Natural killer cell treated with Interleukin-12 subunit alpha and Interleukin-12 subunit beta and Interleukin-15 and Interleukin-18, amount 100 ng/mL, for 72 hours (primary cell): ENCODE measurements around the gene TOR4A. TPM values are rescaled to one million over a fixed set of nuclear protein-coding genes. Genes with fewer than 3 reads are reported as not detected.

Source experiments
- ATAC-seq, 2 donors: fragments of 150-1000 bp; cut with Tn5 transposase in 1 of 2; sonication (Bioruptor Pico), chemical (Tn5 transposase) in 1 of 2; 2 replicates each; pipeline ENCODE4 v1.10.0; 2021
- DNase-seq: peaks from one replicate; pipeline ENCODE4 v3.0.0; 2022; ENCODE audit warnings: low spot score
- H3K27ac Mint-ChIP-seq, 2 donors: 1 replicate in 1 of 2; 2 replicates in 1 of 2; pipeline ENCODE4 v1.8.0; 2022; ENCODE audit warnings: mixed read lengths in 2 of 2, mild to moderate bottlenecking in 1 of 2, moderate library complexity in 1 of 2
- H3K27me3 Mint-ChIP-seq, 2 donors: 1 replicate in 1 of 2; 2 replicates in 1 of 2; pipeline ENCODE4 v1.8.0; 2022; ENCODE audit warnings: mixed read lengths in 2 of 2
- H3K36me3 Mint-ChIP-seq: one replicate; pipeline ENCODE4 v1.8.0; 2022; ENCODE audit warnings: mixed read lengths
- H3K4me1 Mint-ChIP-seq, 2 donors: 1 replicate in 1 of 2; 2 replicates in 1 of 2; pipeline ENCODE4 v1.8.0; 2022; ENCODE audit warnings: low read depth in 2 of 2, mixed read lengths in 2 of 2, mild to moderate bottlenecking in 1 of 2
- H3K4me3 Mint-ChIP-seq: one replicate; pipeline ENCODE4 v1.8.0; 2022; ENCODE audit warnings: mixed read lengths
- H3K9me3 Mint-ChIP-seq: 2 replicates; pipeline ENCODE4 v1.8.0; 2022; ENCODE audit warnings: mixed read lengths
- total RNA-seq, 2 donors: library from RNA; stranded (reverse); gene quantifications; one replicate each; pipeline ENCODE4 v1.2.3, GENCODE V29; 2022

TOR4A gene
- total RNA-seq, 2 donors from 2014 or later, result 31.1 to 38.4 TPM

DNA sequence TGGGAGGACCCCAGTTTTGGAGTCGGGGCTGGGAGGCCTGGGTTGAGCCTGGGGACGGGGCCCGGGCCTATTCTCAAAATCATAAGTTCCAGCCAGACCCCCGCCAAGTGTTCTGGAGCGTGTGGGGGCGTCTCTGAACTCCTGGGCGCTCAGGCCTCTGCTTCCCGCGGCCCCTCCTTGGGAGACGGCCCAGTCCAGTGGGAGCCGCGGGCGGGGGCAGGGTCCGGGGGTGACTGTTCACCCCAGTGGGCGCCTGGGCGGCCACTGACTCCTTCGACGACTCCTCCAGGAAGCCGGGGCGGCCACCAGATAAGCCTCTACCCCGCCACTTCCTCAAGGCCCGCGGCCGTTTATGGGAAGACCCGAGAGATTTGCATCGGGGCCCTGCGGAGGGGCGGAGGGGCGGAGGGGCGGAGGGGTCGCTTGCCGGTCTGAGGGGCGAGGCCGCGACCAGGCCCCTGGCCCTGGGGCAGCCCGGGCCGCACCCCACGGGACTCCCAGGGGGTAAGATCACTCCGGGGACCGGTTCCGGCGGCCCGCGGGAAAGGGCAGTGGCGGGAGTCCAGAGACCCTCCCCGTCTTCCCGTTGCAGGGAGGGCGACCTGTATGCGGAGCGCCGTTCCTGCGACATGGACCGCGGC, 655 bp downstream of the TOR4A start:
- DNase-seq, result no peak
- peak overlapping the region; percentile 91 for H3K4me3 Mint-ChIP-seq
- H3K36me3 Mint-ChIP-seq, result peaks cover 5% of the 10 kb centered on the region
- H3K27ac Mint-ChIP-seq, result peak overlapping the region; percentile 84 to 92
- no peaks in the 10 kb centered on the region for H3K27me3 Mint-ChIP-seq
- H3K4me1 Mint-ChIP-seq, result peaks cover 17 to 19% of the 10 kb centered on the region in 2 donors
- ATAC-seq, result peak; percentile 49 to 61
- H3K9me3 Mint-ChIP-seq, result no peaks in the 10 kb centered on the region

DNA sequence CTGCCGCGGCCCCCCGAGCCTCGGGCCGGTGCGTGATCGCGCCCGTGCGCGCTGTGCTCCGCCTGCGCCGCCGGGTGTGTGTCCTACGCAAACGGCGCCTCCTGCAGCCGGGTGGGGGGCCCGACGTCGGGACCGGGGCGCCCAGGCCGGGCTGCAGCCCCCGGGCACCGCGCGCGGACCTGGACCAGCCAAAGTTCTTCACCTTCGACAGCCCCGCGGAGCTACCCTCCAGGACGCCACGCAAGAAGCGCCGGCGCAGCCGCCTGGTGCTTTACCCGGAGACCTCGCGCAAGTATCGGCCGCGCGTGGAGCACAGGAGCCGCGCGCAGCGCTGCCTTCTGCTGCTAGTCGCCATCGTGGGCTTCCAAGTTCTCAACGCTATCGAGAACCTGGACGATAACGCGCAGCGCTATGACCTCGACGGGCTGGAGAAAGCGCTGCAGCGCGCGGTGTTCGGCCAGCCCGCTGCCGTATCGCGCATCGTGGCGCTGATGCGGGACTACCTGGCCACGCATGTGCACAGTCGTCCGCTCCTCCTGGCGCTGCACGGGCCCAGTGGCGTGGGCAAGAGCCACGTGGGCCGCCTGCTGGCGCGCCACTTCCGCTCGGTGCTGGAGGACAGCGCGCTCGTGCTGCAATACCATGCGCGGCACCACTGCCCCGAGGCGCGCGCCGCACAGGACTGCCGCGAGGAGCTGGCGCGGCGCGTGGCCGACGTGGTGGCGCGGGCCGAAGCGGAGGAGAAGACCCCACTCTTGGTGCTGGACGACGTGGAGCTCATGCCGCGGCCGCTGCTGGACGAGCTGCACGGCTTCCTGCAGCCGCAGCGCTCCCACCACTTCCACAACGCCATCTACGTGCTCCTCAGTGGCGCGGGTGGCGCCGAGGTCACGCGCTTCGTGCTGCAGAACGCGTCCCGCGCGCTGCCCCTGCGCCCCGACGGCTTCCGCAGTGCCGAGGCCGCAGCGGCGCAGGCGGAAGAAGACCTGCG, 1.5 kb downstream of the TOR4A start:
- Mint-ChIP-seq H3K4me3 (no peak overlapping the region), H3K36me3 (peaks cover 5% of the 10 kb centered on the region), H3K27ac (no peak overlapping the region), H3K4me1 (peaks cover 17 to 19% of the 10 kb centered on the region in 2 donors), H3K27me3 (no peaks in the 10 kb centered on the region), H3K9me3 (no peaks in the 10 kb centered on the region)
- ATAC-seq (no peak), DNase-seq (no peak)

DNA sequence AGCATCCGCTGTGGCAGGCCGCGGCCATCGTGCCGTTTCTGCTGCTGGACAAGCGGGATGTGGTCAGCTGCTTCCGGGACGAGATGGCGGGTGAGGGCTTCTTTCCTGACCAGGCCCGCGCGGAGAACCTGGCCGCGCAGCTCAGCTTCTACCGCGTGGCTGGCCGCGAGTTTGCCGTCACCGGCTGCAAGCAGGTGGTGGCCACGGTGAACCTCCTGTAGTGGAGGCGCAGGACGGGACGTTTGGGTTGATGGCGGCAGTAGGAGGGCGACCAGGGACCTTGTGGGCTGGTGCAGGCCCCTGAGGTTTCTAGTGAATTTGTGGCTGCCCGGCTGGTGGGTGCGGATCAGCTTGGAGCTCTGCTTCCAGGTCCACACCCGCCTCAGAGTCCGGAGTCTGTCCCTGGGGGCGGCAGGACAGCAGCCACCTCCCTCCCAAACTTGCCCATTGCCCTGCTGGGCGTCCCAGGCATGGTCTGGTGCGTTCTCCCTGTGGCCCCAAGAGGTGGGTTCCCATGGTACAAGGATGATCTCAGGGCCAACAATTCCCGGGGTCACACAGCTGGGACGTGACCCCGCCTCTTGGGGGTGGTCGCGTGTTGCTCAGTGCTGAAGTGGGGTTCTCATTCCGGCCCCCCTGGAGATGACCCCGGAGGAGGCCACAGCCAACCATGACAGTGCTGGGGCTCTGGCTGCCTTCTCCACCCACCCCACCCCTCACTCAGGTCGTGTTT, 2.4 kb downstream of the TOR4A start:
- peaks cover 15 to 17% of the 10 kb centered on the region in 2 donors for H3K4me1 Mint-ChIP-seq
- ATAC-seq (no peak), DNase-seq (no peak)
- no peak overlapping the region for H3K27ac Mint-ChIP-seq
- peaks cover 5% of the 10 kb centered on the region for H3K36me3 Mint-ChIP-seq
- H3K4me3 Mint-ChIP-seq, result no peak overlapping the region
- no peaks in the 10 kb centered on the region for H3K9me3 Mint-ChIP-seq
- no peaks in the 10 kb centered on the region for H3K27me3 Mint-ChIP-seq

DNA sequence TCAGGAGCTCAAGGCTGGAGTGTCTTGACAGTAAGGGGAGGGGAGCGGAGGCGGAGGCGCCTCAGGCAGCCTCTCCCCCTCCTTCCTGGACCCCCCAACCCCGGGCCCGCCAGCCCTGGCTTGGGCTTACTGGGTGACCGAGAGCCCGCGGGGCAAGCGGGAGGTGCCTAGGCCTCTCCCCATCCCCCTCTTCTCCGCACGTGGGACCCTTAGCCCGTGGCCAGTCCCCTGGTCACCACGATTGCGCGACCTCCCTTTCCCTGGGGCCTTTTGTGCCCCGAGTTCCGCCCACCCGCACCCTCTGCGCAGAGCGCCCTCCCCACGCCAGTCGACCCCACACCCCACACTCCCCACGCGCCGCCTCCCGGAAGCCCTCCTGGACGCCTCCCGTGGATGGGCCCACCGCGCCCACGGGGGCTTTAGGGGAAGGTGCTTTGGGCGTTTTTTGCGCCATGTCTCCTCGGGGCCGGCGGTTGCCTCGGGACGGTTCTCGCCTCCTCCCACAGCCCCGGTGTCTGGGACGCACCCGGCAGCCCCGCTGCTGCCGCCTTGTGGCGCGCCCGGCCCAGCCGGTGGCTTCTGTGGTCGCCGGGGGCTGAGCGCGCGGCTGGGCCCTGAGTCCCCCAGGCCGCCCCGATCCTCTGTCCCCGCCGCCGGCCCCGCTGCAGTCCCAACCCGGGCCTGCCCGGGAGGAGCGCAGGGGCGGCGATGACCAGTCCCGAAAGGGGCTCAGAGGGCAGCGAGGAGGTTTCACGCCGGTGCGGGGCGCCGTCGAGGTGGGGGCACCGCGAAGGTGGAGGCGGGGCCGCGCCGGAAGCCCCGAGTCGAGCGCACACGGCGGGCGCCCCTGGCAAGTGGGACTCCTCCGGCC, 3.2 kb downstream of the TOR4A start:
- Mint-ChIP-seq H3K4me3 (no peak overlapping the region), H3K27ac (no peak overlapping the region), H3K36me3 (peaks cover 5% of the 10 kb centered on the region), H3K9me3 (no peaks in the 10 kb centered on the region), H3K4me1 (peaks cover 9 to 12% of the 10 kb centered on the region in 2 donors), H3K27me3 (no peaks in the 10 kb centered on the region)
- peak in 1 of 2 donors; percentile 37 for ATAC-seq
- DNase-seq, result no peak

DNA sequence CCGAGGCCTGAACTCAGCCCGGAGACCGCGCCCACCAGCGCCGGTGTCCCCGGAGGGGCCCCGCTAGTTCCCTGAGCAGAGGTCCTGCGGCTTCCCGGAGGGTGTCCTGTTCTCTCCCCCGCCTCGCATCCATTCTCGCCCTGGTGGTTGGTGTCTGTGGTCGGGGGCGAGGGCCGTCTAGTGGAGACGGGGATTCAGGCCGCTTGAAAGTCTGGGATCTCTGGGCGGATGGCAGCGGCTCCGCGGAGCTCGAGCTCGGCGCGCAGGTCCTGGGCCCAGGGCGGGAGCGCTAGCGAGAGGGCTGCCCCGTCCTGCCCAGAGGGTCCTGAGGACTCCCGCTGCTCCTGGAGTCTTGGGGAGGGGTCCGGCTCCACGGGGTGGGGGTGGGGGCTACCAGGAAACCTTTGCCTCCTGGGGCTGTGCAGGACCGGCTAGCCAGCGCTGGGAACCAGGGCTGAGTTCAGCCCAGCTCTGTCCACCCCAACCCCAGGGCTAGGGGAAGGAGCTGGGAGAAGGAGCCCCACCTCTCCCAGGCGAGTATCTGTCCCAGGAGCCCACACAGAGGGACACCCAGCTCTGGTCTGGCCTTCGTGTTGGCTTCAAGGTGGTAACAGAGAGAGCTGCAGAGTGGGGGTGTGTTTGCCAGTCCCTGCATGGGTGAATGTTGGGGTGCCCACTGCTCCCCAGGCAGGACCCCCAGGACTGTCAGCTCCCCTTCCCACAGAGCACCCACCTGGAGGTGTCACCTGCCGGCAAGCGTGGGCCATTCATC, 4.0 kb downstream of the TOR4A start:
- Mint-ChIP-seq H3K9me3 (no peaks in the 10 kb centered on the region), H3K27me3 (no peaks in the 10 kb centered on the region), H3K4me1 (peaks cover 6 to 12% of the 10 kb centered on the region in 2 donors), H3K27ac (no peak overlapping the region), H3K4me3 (peak overlapping the region; percentile 45), H3K36me3 (peaks cover 5% of the 10 kb centered on the region)
- DNase-seq (no peak), ATAC-seq (no peak)

DNA sequence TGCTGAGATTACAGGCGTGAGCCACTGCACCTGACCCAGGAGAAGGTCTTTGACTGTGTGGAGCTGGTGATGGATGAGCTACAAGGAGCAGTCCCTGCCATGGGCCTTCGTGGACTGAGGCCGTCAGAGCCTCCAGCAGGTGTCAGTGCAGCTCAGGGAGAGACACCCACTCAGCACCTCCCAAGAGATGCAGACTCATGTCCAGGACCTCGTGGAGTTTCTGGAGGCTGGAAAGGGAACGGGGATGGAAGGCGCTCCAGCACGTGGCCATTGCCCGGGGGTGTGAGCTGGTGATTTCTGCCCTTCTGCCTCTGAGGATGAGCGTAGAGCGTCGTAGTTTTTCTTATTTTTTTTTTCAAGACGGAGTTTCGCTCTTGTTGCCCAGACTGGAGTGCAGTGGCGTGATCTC, 9.5 kb downstream of the TOR4A start:
- no peak for DNase-seq
- H3K27me3 Mint-ChIP-seq, result no peaks in the 10 kb centered on the region
- H3K4me1 Mint-ChIP-seq, result peaks cover 4 to 6% of the 10 kb centered on the region in 2 donors
- H3K4me3 Mint-ChIP-seq, result no peak overlapping the region
- no peak overlapping the region for H3K27ac Mint-ChIP-seq
- no peaks in the 10 kb centered on the region for H3K9me3 Mint-ChIP-seq
- H3K36me3 Mint-ChIP-seq, result peaks cover 5% of the 10 kb centered on the region
- ATAC-seq, result peak in 1 of 2 donors; percentile 53

DNA sequence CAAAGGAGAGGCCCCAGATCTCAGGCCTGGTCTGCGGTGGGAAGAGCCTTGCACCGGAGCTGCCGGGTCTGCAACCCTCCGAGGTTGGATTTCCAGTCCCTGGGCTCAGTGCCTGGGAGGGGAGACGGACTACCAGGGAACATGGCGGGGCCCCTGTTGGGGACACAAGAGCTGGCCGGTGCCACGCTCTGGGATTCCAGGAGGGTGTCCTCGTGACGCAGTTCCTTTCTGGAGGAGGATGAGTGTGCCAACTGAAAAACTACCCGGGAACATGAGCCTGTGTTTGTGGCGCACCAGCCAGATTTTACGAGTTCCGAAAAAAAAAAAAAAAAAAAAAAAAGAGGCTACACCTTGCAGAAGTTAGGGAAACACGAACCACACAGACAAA, 15.6 kb downstream of the TOR4A start:
- ATAC-seq (no peak), DNase-seq (no peak)
- Mint-ChIP-seq H3K27ac (no peak overlapping the region), H3K9me3 (no peaks in the 10 kb centered on the region), H3K4me1 (peaks cover 5 to 8% of the 10 kb centered on the region in 2 donors), H3K4me3 (no peak overlapping the region), H3K36me3 (no peaks in the 10 kb centered on the region), H3K27me3 (peaks cover 10 to 15% of the 10 kb centered on the region in 2 donors)

DNA sequence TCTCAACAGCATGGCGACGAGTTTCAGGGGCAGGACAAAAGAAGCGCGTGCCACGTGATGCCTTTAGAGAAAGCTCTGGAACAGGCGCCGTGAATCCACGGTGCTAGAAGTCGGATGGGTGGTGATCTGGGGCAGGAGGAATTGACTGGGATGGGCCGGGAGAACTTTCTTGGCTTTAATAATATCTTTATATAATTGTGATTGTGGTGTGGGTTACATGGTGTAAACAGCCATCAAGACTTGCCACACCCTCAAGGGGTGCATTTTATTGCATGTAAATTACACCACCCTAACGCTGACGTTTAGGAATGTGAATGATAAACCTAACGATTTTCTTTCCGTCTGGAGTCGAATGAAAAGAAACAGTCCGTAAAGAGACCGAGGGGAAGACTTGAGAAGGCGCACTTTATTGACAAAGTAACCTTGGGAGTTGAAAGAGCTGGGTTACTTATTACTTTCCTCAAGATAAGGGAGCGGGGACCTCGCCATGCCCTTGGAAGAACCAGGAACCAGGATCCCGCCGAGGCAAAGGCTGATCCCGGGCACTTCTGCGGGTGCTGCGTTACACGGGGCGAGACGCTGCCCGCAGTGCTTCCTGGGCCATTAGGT, 16.1 kb downstream of the TOR4A start:
- H3K9me3 Mint-ChIP-seq, result no peaks in the 10 kb centered on the region
- H3K4me1 Mint-ChIP-seq, result peaks cover 5 to 8% of the 10 kb centered on the region in 2 donors
- ATAC-seq (no peak), DNase-seq (no peak)
- no peak overlapping the region for H3K4me3 Mint-ChIP-seq
- H3K27ac Mint-ChIP-seq, result no peak overlapping the region
- peaks cover 10 to 15% of the 10 kb centered on the region in 2 donors for H3K27me3 Mint-ChIP-seq
- H3K36me3 Mint-ChIP-seq, result no peaks in the 10 kb centered on the region

DNA sequence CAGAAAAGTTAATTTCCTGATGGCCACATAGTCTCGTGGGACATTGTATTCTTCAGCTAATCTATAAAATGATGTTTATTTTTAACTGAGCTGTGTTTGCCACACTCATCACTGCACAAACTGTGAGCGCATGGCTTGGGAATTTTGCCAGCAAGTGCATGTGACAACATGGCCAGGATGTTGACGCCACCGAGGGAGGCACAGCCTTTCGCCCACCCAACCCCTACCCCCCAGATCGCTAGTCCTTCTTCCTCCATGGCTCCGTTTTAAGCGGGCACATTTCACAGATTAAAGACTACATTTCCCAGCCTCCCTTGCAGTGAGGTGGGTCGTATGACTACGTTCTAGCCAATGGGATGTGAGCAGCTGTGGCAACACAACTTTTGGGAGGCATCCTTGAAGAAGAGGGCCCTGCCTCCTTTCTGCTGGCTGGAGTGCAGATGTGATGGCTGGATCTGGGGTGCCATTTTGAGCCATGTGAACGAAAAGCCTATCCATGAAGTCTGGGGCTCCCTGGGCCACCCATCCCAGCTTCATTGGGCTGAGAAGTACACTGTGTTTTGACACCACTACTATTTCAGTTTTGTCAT, 16.7 kb downstream of the TOR4A start:
- Mint-ChIP-seq H3K27me3 (peaks cover 10 to 15% of the 10 kb centered on the region in 2 donors), H3K9me3 (no peaks in the 10 kb centered on the region), H3K27ac (no peak overlapping the region), H3K4me1 (peaks cover 5 to 8% of the 10 kb centered on the region in 2 donors), H3K36me3 (no peaks in the 10 kb centered on the region), H3K4me3 (peak overlapping the region; percentile 60)
- peak; percentile 64 to 70 for ATAC-seq
- DNase-seq, result no peak

DNA sequence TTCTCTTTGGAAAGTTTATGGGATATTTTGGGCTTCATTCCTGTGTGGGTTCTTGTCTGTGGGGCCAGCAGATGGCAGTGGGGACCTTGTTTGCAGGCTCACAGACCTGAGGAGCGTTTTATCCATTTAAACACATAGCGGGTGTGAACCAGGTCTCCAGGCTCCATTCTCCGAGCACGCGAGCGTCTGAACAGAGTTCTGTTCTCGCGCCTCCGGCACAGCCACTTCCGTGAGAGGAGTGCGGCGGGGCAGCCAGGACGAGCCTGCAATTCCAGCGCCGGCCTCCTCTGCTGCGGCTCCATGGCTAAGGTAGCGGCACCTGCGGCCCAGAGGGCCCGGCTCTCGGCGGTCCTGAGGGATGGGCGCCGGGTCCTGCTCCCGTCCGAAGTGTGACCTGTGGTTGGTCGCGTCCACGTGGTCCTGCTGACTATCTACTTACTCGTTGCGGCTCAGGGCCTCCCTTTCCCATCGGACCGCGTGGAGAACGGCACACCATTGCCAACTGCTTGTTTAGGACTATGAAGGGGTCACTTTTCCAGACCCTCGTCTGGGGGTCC, 17.2 kb downstream of the TOR4A start:
- H3K27me3 Mint-ChIP-seq, result peaks cover 10 to 16% of the 10 kb centered on the region in 2 donors
- H3K9me3 Mint-ChIP-seq, result no peaks in the 10 kb centered on the region
- no peak overlapping the region for H3K27ac Mint-ChIP-seq
- H3K4me1 Mint-ChIP-seq, result peaks cover 5 to 8% of the 10 kb centered on the region in 2 donors
- H3K4me3 Mint-ChIP-seq, result peak overlapping the region; percentile 60
- DNase-seq, result no peak
- H3K36me3 Mint-ChIP-seq, result no peaks in the 10 kb centered on the region
- peak in 1 of 2 donors; percentile 8 for ATAC-seq

DNA sequence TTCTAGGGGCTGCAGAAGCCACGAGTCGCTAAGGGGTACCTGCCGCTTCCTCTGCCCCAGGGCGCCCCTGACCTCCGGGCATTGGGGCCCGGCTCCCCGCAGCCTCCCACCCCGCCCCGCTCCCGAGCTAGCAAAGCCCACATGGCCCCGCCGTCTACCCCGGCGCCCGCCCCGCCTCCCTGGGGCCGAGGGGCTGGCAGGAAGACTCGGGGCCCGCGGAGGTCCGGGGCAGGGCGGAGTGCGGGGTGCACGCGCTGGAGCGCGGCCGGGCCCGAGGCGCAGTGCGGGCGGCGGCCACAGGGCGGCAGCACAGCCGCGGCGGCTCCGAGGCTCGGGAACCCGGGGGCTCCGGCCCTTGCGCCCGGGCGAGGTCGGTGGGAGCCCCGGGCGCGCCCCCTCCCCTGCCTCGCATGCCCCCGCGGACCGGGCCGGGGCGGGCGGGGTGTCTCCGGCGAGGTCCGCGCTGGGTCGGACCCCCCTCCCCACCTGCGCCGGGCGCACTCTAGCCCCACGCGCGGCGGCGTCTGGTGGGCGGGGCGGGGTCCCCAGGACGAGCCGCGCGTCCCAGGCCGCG, 17.8 kb downstream of the TOR4A start:
- ATAC-seq (peak; percentile 81 to 88), DNase-seq (no peak)
- peaks cover 10 to 18% of the 10 kb centered on the region in 2 donors for H3K27me3 Mint-ChIP-seq
- H3K4me1 Mint-ChIP-seq, result peaks cover 5 to 8% of the 10 kb centered on the region in 2 donors
- H3K9me3 Mint-ChIP-seq, result no peaks in the 10 kb centered on the region
- no peak overlapping the region for H3K4me3 Mint-ChIP-seq
- no peak overlapping the region for H3K27ac Mint-ChIP-seq
- H3K36me3 Mint-ChIP-seq, result no peaks in the 10 kb centered on the region
